Colonic mucosa (tissue), 4 donors: ENCODE data around the gene GZF1. TPM values are rescaled to one million over a fixed set of nuclear protein-coding genes. Genes with fewer than 3 reads are reported as not detected.

Experiments
- DNase-seq: peaks from one replicate; pipeline ENCODE4 v3.0.0-alpha.2; 2020
- H3K27ac ChIP-seq: fragments of 200-600 bp; one replicate; pipeline ENCODE4 v1.8.0; 2021
- H3K27me3 ChIP-seq: fragments of 200-600 bp; one replicate; pipeline ENCODE4 v1.8.0; 2021
- H3K36me3 ChIP-seq: fragments of 200-600 bp; one replicate; pipeline ENCODE4 v1.8.0; 2021
- H3K4me1 ChIP-seq: fragments of 200-600 bp; one replicate; pipeline ENCODE4 v1.8.0; 2021; ENCODE audit warnings: mild to moderate bottlenecking
- H3K4me3 ChIP-seq: fragments of 200-600 bp; one replicate; pipeline ENCODE4 v1.8.0; 2021
- H3K9ac ChIP-seq, 2 donors: one replicate each; pipeline ENCODE4 v1.7.0; 2013; ENCODE audit warnings: control low read depth in 2 of 2, low read depth in 2 of 2, low read length in 2 of 2
- H3K9me3 ChIP-seq: fragments of 200-600 bp; one replicate; pipeline ENCODE4 v1.8.0; 2021
- CTCF ChIP-seq: fragments of 200-600 bp; IDR thresholded peaks from one replicate; pipeline ENCODE4 v1.8.0; 2022; ENCODE audit warnings: antibody characterized with exemption, mild to moderate bottlenecking
- intact Hi-C: fragments of 100-400 bp; cut with DNase I; formaldehyde crosslinking; loops from one replicate; pipeline ENCODE4 v1.14.1; 2022
- total RNA-seq, 2 donors: library from RNA; stranded (reverse); fragmentation: NEBNext Ultra II Directional in 1 of 2; extraction: Animal tissue kit (Norgen Biotek cat#: 25700) in 1 of 2; gene quantifications; one replicate each; pipeline ENCODE4 v1.2.1, GENCODE V29; 2021
- donor health status: healthy.
- donor health status: DM: no; HTN: no; CAD: no.
- donor health status: DM: no; HTN: no; CAD: no.

Gene GZF1
- total RNA-seq, 2 donors from 2014 or later: 8.5 to 9.6 TPM

GRCh38 chr20:23327617-23328333 is 34.2 kb upstream of the GZF1 start:
- Histone ChIP-seq H3K36me3 (no peaks in the 10 kb centered on the region), H3K9ac (no peak overlapping the region), H3K4me3 (no peak overlapping the region), H3K27me3 (no peaks in the 10 kb centered on the region), H3K4me1 (no peaks in the 10 kb centered on the region), H3K27ac (no peak overlapping the region), H3K9me3 (no peaks in the 10 kb centered on the region)
- DNase-seq: no peak
- TF ChIP-seq CTCF: no peak
- intact Hi-C loops: no loop called here

- no peaks in the 10 kb centered on the region for H3K27me3 ChIP-seq
- intact Hi-C loops: no loop called here
- no peak overlapping the region for H3K9ac ChIP-seq
- no peak overlapping the region for H3K4me3 ChIP-seq
- no peak for TF ChIP-seq CTCF
- no peaks in the 10 kb centered on the region for H3K4me1 ChIP-seq
- DNase-seq: no peak
- no peaks in the 10 kb centered on the region for H3K36me3 ChIP-seq
- H3K27ac ChIP-seq: no peak overlapping the region
- H3K9me3 ChIP-seq: no peaks in the 10 kb centered on the region
Observed at GRCh38 chr20:23331450-23332350, 30.3 kb upstream of the GZF1 start.

GRCh38 chr20:23332467-23332866 is 29.5 kb upstream of the GZF1 start:
- no peaks in the 10 kb centered on the region for H3K27me3 ChIP-seq
- no peak for DNase-seq
- no peak overlapping the region for H3K27ac ChIP-seq
- intact Hi-C loops: no loop called here
- no peaks in the 10 kb centered on the region for H3K36me3 ChIP-seq
- no peak for TF ChIP-seq CTCF
- no peak overlapping the region for H3K9ac ChIP-seq
- no peaks in the 10 kb centered on the region for H3K4me1 ChIP-seq
- no peaks in the 10 kb centered on the region for H3K9me3 ChIP-seq
- no peak overlapping the region for H3K4me3 ChIP-seq

GRCh38 chr20:23334111-23334510 is 27.9 kb upstream of the GZF1 start:
- no peak for DNase-seq
- no peak for TF ChIP-seq CTCF
- Histone ChIP-seq H3K9me3 (no peaks in the 10 kb centered on the region), H3K27ac (no peak overlapping the region), H3K4me1 (no peaks in the 10 kb centered on the region), H3K36me3 (no peaks in the 10 kb centered on the region), H3K27me3 (no peaks in the 10 kb centered on the region), H3K4me3 (no peak overlapping the region), H3K9ac (no peak overlapping the region)
- intact Hi-C loops: no loop called here

GRCh38 chr20:23335521-23335920 is 26.5 kb upstream of the GZF1 start:
- Histone ChIP-seq H3K4me1 (no peaks in the 10 kb centered on the region), H3K27ac (no peak overlapping the region), H3K27me3 (no peaks in the 10 kb centered on the region), H3K9ac (no peak overlapping the region), H3K36me3 (no peaks in the 10 kb centered on the region), H3K9me3 (no peaks in the 10 kb centered on the region), H3K4me3 (no peak overlapping the region)
- intact Hi-C loops: no loop called here
- no peak for DNase-seq
- no peak for TF ChIP-seq CTCF
